Suppressor macrophage (primary cell): ENCODE measurements around the gene UNC13C.

Experiments
- DNase-seq, 4 experiments: peaks; one replicate each; pipeline ENCODE4 v3.0.0-alpha.2; 2020 to 2022

The UNC13C gene

GRCh38 chr15:54502416-54503075, 524.3 kb downstream of the UNC13C start:
- DNase-seq = no peak

- no peak for DNase-seq
Measured at GRCh38 chr15:54504695-54505094, 526.5 kb downstream of the UNC13C start.

GRCh38 chr15:54506977-54507524, 528.8 kb downstream of the UNC13C start:
- DNase-seq = peak in 2 of 4 experiments; percentile 2 to 13

- DNase-seq = peak in 3 of 4 experiments; percentile 5 to 31 (median 23)
Measured at GRCh38 chr15:54514601-54515000, 536.4 kb downstream of the UNC13C start.

GRCh38 chr15:54515664-54516582, 537.7 kb downstream of the UNC13C start:
- DNase-seq = no peak

- DNase-seq = no peak
Measured at GRCh38 chr15:54517366-54517765, 539.1 kb downstream of the UNC13C start.

- DNase-seq = no peak
Measured at GRCh38 chr15:54518156-54518882, 540.1 kb downstream of the UNC13C start.

DNA sequence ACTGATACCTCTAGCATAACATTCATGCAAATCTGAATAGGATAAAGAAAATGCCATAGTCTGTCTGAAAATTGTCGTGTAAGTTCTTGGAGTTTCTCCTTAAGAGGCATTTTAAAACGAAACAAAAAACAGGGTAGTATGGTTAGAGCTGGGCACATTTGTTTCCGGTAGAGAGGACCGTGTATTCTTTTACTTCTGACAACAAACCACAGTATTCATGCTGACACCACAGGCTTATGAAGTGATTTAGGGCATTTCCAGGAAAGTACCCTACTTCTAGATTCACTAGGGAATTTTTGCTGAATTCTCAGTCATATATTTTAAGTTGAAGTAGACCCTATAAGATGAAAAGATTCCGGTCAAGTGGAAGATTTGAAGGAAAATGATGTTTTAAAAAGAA, 541.3 kb downstream of the UNC13C start:
- peak; percentile 10 to 68 (median 41) for DNase-seq

DNA sequence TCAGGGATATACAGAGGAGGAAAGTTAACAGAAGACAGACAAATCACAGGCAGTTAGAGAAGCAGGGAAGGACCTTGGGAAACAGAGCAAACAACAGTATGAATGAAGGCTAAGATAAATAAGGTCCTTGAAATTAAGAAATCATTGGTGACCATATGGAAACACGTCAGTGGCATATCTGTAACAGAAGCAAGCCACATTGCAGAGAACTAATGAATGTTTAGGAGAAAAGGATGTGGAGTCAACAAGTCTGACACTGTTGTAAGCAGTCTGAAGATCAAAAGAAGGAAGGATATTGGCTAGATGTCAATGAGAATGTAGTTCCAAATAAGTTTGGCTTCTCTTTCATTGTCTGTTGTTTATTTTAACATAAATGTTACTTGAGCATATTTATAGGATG, 542.4 kb downstream of the UNC13C start:
- DNase-seq = no peak

GRCh38 chr15:54521206-54521605, 543.0 kb downstream of the UNC13C start:
- no peak for DNase-seq

GRCh38 chr15:54528021-54528420, 549.8 kb downstream of the UNC13C start:
- no peak for DNase-seq

DNA sequence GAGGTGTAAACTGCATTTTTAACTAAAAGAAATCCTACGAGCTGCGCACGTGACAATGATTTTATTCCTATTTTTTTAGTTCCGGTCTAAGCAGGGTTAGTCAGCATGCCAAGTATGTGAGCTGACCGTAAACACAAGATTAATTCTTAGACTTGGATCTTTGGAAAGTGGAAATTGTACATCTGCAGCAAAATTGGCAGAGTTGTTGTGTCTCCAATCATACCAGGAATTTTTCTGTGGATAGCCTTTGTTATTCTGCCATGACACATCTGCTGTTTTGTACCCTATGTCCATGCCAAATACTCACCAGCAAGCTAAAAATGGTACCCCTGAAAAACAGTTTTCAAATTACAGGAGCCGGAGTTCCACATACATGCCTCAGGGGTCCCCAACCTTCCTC, 562.5 kb downstream of the UNC13C start:
- DNase-seq = no peak

GRCh38 chr15:54547491-54547890, 569.2 kb downstream of the UNC13C start:
- no peak for DNase-seq

DNA sequence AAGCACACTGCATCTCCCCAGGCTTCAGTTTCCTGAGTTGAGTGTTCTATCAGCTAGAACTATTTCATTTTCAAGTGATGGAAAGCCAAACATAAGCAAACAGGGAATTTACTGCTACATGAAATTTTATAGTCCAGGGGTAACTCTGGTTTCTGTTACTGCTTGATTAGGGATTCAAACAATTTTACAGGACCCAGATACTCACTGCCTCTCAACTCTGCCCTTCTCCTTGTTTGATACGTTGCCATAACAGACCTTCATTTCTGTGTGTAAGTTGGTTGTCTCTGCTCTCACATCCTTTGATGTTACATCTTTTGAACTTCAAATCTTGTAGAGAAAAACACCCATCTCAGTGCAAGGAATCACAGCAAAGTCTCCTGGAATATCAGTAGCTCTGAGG, 572.7 kb downstream of the UNC13C start:
- DNase-seq = no peak

DNA sequence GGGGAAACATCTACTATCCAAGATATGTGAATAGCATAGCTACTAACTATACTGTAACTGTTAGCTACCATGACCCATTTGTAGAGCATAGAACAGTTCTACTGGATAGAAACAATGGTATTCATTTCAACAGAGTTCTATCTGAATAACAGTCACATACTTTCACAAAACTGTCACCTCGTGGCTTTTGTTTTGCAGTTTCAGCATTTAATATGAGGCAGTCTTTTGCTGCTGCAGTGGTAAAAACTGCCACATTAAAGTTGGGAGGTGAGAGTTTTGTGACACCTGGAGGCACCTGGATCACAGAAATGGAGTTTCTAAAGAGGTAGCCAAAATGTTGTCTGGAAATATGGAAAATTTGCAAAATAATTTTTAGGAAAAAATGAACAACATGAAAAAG, 578.0 kb downstream of the UNC13C start:
- DNase-seq = no peak

DNA sequence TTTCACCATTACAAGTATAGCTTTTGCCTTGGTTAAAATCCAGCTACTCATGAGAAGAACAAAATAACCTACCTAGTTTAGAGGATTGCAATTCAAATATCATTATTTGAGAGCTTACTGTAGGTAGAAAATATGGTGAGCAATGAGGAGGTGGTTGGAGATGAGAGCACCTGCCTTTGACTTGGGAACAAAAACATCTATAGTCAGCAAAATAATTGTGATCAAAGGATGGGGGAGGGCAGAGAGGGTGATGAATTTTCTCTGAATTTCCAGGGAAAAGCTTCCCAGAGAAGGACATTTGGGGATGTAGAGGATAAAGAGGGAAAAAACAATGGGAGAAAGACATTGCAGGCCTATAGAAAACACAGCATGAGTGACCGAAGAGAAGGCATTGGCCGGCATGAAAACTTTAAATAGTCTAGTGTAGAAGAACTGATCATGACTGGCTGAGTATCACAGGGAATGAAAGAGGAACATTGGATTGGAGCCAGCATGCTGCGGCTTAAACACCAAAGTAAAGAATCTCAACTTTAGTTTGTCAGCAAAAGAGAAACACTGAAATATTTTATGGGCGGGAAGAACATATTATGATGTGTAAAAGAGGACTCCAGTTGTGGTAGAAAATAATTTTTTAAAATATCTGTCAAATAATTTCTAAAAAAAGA, 581.3 kb downstream of the UNC13C start:
- peak; percentile 76 to 90 (median 80) for DNase-seq

DNA sequence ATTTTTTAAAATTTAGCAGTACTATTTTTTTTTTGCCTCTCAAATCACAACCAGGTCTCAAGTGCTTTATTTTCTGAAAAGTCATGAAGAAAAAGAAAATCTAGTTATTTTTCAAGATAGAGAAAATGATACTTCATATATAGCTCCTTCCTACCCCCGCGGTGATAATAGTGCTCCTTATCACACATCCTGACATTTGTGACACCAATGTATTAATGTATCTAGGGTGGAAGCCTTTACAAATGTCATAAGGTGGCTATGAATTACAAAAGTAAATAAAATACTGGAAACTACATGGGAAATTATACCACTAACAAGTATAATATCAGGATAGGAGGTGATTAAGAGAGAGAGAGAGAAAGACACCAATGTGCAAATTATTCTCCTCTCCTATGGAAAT, 582.2 kb downstream of the UNC13C start:
- DNase-seq = no peak

DNA sequence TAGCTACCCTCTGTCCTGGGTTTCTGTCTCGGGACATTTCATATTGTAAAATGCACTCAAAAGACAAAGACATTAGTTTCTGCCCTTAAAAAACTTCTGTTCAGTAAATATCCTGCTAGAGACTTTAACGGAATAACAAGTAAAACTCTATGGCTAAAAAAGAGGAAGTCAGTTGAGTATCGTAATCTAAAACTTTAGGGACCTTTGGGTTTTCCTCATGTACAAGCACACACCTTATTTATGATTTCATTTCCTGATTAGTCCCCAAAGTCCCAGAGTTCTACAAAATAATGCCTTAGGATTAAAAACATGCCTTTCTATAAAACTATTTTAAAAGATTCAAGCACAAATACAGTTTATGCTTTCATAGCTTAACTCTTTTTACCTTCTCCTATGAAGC, 585.9 kb downstream of the UNC13C start:
- peak in 2 of 4 experiments; percentile 27 to 36 for DNase-seq

DNA sequence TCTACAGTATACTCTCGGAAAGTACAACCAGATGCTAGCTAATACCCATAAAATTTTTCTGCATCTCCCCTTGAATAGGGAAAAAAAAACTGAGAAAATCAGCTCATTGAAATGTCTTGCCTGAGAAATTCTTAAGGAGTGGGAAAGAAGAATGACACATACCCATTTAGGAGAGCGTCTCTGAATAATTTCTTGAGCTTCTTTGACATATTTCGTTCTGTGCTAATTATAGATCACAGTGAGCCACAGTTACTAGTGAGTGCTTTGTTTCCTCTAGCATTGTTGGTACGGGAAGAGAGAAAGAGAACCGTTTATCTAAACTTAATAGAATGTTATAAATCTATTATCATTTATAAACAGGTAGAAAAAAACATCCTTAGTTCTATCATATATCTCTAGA, 588.4 kb downstream of the UNC13C start:
- DNase-seq = no peak

- no peak for DNase-seq
Measured at GRCh38 chr15:54567408-54568035, 589.3 kb downstream of the UNC13C start.

- DNase-seq = no peak
Measured at GRCh38 chr15:54568381-54568780, 590.1 kb downstream of the UNC13C start.

- peak in 3 of 4 experiments; percentile 5 to 51 (median 16) for DNase-seq
Measured at GRCh38 chr15:54571576-54571975, 593.3 kb downstream of the UNC13C start.
